H1 (cell line): ENCODE measurements around the gene PHYH. TPM values are rescaled to one million over a fixed set of nuclear protein-coding genes. Genes with fewer than 3 reads are reported as not detected.

ENCODE experiments used
- CTCF ChIA-PET: fragments of 300-600 bp; sonication (Branson Sonifier 250); formaldehyde crosslinking; loops from one replicate; lab custom pipeline; 2021; ENCODE audit not compliant: partially characterized antibody; lab: Charles Lee
- POLR2A ChIA-PET: fragments of 300-600 bp; sonication (Branson Sonifier 250); formaldehyde crosslinking; loops from one replicate; lab custom pipeline; 2021; ENCODE audit warnings: inconsistent platforms; ENCODE audit not compliant: partially characterized antibody; lab: Charles Lee
- DNase-seq, 2 experiments: peaks; one replicate each; pipeline versions ENCODE4 v3.0.0 to v3.0.0-alpha.2; 2010 to 2022; ENCODE audit warnings: low spot score in 2 of 2, low read depth in 1 of 2, mixed read lengths in 1 of 2
- FAIRE-seq: peaks from 2 replicates; lab custom pipeline; 2011; peaks lifted over from hg19 to GRCh38; lab: Jason Lieb, UNC
- H2AFZ ChIP-seq: 2 replicates; pipeline ENCODE4 v1.8.1; 2012; ENCODE audit warnings: low read length, inconsistent platforms
- H2AK5ac ChIP-seq: 2 replicates; pipeline ENCODE4 v1.6.1; 2013; ENCODE audit warnings: low read depth, low read length
- H2BK120ac ChIP-seq: replicated peaks from 2 replicates; pipeline ENCODE3; 2013; ENCODE audit warnings: low read depth, low read length, inconsistent platforms
- H2BK12ac ChIP-seq: 2 replicates; pipeline ENCODE4 v1.6.1; 2013; ENCODE audit warnings: low read depth, low read length
- H2BK15ac ChIP-seq: 2 replicates; pipeline ENCODE4 v1.6.1; 2013; ENCODE audit warnings: low read length
- H2BK20ac ChIP-seq: 2 replicates; pipeline ENCODE4 v1.6.1; 2013; ENCODE audit warnings: low read length
- H2BK5ac ChIP-seq: 2 replicates; pipeline ENCODE4 v1.6.1; 2013; ENCODE audit warnings: low read depth, low read length
- H3K14ac ChIP-seq: 2 replicates; pipeline ENCODE4 v1.6.1; 2013; ENCODE audit warnings: inconsistent platforms; ENCODE audit not compliant: insufficient read length
- H3K18ac ChIP-seq: 2 replicates; pipeline ENCODE4 v1.6.1; 2013; ENCODE audit warnings: low read length; ENCODE audit errors: extremely low read depth
- H3K23ac ChIP-seq: 2 replicates; pipeline ENCODE4 v1.6.1; 2013; ENCODE audit warnings: inconsistent platforms; ENCODE audit not compliant: insufficient read length
- H3K23me2 ChIP-seq: 2 replicates; pipeline ENCODE4 v1.6.1; 2013; ENCODE audit warnings: low read depth, low read length
- H3K27ac ChIP-seq: 2 replicates; pipeline ENCODE4 v1.6.1; 2011; ENCODE audit warnings: low read depth, low read length, inconsistent platforms
- H3K27me3 ChIP-seq, 4 experiments: replicated peaks in 1 of 4; 1 replicate in 1 of 4; 2 replicates in 3 of 4; pipeline versions ENCODE4 v1.6.1 to v1.8.1; 2011 to 2013; ENCODE audit warnings: low read length in 3 of 4, mild to moderate bottlenecking in 3 of 4, inconsistent platforms in 2 of 4, mixed read lengths in 2 of 4, moderate library complexity in 1 of 4; ENCODE audit not compliant: control insufficient read depth in 3 of 4, insufficient read depth in 3 of 4; ENCODE audit errors: extremely low read depth in 1 of 4
- H3K36me3 ChIP-seq, 4 experiments: 2 replicates each; pipeline versions ENCODE4 v1.6.1 to v1.8.1; 2011 to 2013; ENCODE audit warnings: mild to moderate bottlenecking in 4 of 4, low read length in 3 of 4, moderate library complexity in 2 of 4, control low read depth in 1 of 4, inconsistent platforms in 1 of 4; ENCODE audit not compliant: insufficient read depth in 4 of 4, control insufficient read depth in 2 of 4
- H3K4ac ChIP-seq: replicated peaks from 2 replicates; pipeline ENCODE3; 2013; ENCODE audit warnings: low read length, low read depth, mixed read lengths, inconsistent platforms; ENCODE audit not compliant: insufficient read length
- H3K4me1 ChIP-seq, 4 experiments: replicated peaks in 1 of 4; 1 replicate in 1 of 4; 2 replicates in 3 of 4; pipeline versions ENCODE4 v1.6.1 to v1.8.1; 2011 to 2013; ENCODE audit warnings: low read length in 3 of 4, inconsistent platforms in 2 of 4, mixed read lengths in 1 of 4; ENCODE audit not compliant: insufficient read depth in 4 of 4, control insufficient read depth in 3 of 4
- H3K4me2 ChIP-seq, 2 experiments: 2 replicates each; pipeline versions ENCODE4 v1.6.1 to v1.8.1; 2011 to 2013; ENCODE audit warnings: low read depth in 2 of 2, low read length in 2 of 2, control low read depth in 1 of 2, inconsistent platforms in 1 of 2, mild to moderate bottlenecking in 1 of 2; ENCODE audit not compliant: insufficient read depth in 1 of 2
- H3K4me3 ChIP-seq, 4 experiments: fragments of 200-600, 300-600 bp in 1 of 4; sonication (generic), shearing (Covaris generic), sonication (Bioruptor Twin) in 1 of 4; 2 replicates each; pipeline versions ENCODE4 v1.5.1 to v1.8.1; 2011 to 2016; ENCODE audit warnings: low read length in 4 of 4, low read depth in 3 of 4, control low read depth in 2 of 4, inconsistent platforms in 2 of 4, mild to moderate bottlenecking in 2 of 4, mixed read lengths in 1 of 4, moderate library complexity in 1 of 4; ENCODE audit not compliant: insufficient read depth in 2 of 4; ENCODE audit errors: extremely low read depth in 1 of 4
- H3K56ac ChIP-seq: replicated peaks from 2 replicates; pipeline ENCODE3; 2013; ENCODE audit warnings: low read depth, mild to moderate bottlenecking, mixed read lengths, low read length, inconsistent platforms; ENCODE audit not compliant: insufficient read length
- H3K79me1 ChIP-seq: 2 replicates; pipeline ENCODE4 v1.6.1; 2013; ENCODE audit warnings: low read depth, low read length, control low read depth
- H3K79me2 ChIP-seq, 2 experiments: 2 replicates each; pipeline versions ENCODE4 v1.6.1 to v1.8.1; 2012 to 2013; ENCODE audit warnings: low read length in 2 of 2, mild to moderate bottlenecking in 2 of 2, inconsistent platforms in 1 of 2; ENCODE audit not compliant: insufficient read depth in 2 of 2, control insufficient read depth in 1 of 2
- H3K9ac ChIP-seq, 4 experiments: replicated peaks in 1 of 4; 1 replicate in 1 of 4; 2 replicates in 3 of 4; pipeline versions ENCODE4 v1.6.1 to v1.8.1; 2011 to 2013; ENCODE audit warnings: low read depth in 3 of 4, low read length in 3 of 4, control low read depth in 2 of 4, mild to moderate bottlenecking in 2 of 4, moderate library complexity in 2 of 4, inconsistent platforms in 1 of 4; ENCODE audit errors: extremely low read depth in 1 of 4
- H3K9me3 ChIP-seq, 2 experiments: 2 replicates each; pipeline versions ENCODE4 v1.6.1 to v1.8.1; 2012 to 2013; ENCODE audit warnings: mild to moderate bottlenecking in 2 of 2, moderate library complexity in 2 of 2, control low read depth in 1 of 2, inconsistent platforms in 1 of 2, low read depth in 1 of 2, low read length in 1 of 2, mixed read lengths in 1 of 2; ENCODE audit not compliant: insufficient read depth in 2 of 2
- H4K20me1 ChIP-seq, 2 experiments: replicated peaks in 1 of 2; 2 replicates each; pipeline versions ENCODE3 to v1.8.1; 2011 to 2013; ENCODE audit warnings: inconsistent platforms in 2 of 2, low read length in 2 of 2, mild to moderate bottlenecking in 1 of 2; ENCODE audit not compliant: insufficient read depth in 2 of 2, control insufficient read depth in 1 of 2
- H4K5ac ChIP-seq: 2 replicates; pipeline ENCODE4 v1.6.1; 2013; ENCODE audit warnings: low read length, low read depth, mixed read lengths, inconsistent platforms; ENCODE audit not compliant: insufficient read length
- H4K8ac ChIP-seq: 2 replicates; pipeline ENCODE4 v1.8.0; 2013; ENCODE audit warnings: mild to moderate bottlenecking, moderate library complexity, low read length, inconsistent platforms; ENCODE audit not compliant: insufficient read depth; ENCODE audit errors: extremely low read depth
- H4K91ac ChIP-seq: replicated peaks from 2 replicates; pipeline ENCODE3; 2013; ENCODE audit warnings: low read length, mixed read lengths, inconsistent platforms; ENCODE audit not compliant: insufficient read length
- CHD1 ChIP-seq: IDR thresholded peaks from 2 replicates; pipeline ENCODE4 v1.6.1; 2012; ENCODE audit warnings: low read depth, low read length, improper control_type of control experiment
- FOSL1 ChIP-seq: IDR thresholded peaks from 2 replicates; pipeline ENCODE4 v1.6.1; 2011; ENCODE audit warnings: mild to moderate bottlenecking, low read depth, low read length, moderate library complexity; ENCODE audit not compliant: insufficient read depth
- KDM1A ChIP-seq: fragments of 200-600, 300-600 bp; sonication (generic); IDR thresholded peaks from 2 replicates; pipeline ENCODE4 v1.7.1; 2016; ENCODE audit warnings: mild to moderate bottlenecking, low read length, borderline replicate concordance
- RNF2 ChIP-seq: fragments of 200-900, 300-1000 bp; sonication (generic); IDR thresholded peaks from 2 replicates; pipeline ENCODE4 v1.7.1; 2016; ENCODE audit warnings: borderline replicate concordance, low read depth, mild to moderate bottlenecking, antibody characterized with exemption, low read length; ENCODE audit not compliant: poor library complexity, severe bottlenecking; ENCODE audit errors: missing control alignments
- SRF ChIP-seq: IDR thresholded peaks from 2 replicates; pipeline ENCODE4 v1.6.1; 2011; ENCODE audit warnings: mild to moderate bottlenecking, low read depth, low read length, moderate library complexity
- YY1 ChIP-seq: IDR thresholded peaks from 2 replicates; pipeline ENCODE4 v1.6.1; 2011; ENCODE audit warnings: low read depth, mild to moderate bottlenecking, low read length
- WGBS, 2 experiments: shearing (Covaris generic) in 1 of 2; methylation state at CpG; one replicate each; pipeline versions ENCODE4 v1.1.6 to v1.1.7; 2013 to 2015; ENCODE audit warnings: low lambda C conversion rate in 2 of 2, mixed read lengths in 2 of 2, inconsistent platforms in 1 of 2, low coverage in 1 of 2, missing lambda C conversion rate in 1 of 2; ENCODE audit not compliant: insufficient replicate concordance in 2 of 2, insufficient coverage in 1 of 2, insufficient read length in 1 of 2; ENCODE audit errors: extremely low coverage in 1 of 2, missing lambda C conversion rate in 1 of 2; 5-methylcytosine and 5-hydroxymethylcytosine counted together
- polyA plus RNA-seq, 7 experiments: library from polyadenylated mRNA; depleted of rRNA in 3 of 7; stranded (reverse) in 5 of 7; unstranded in 2 of 7; fragments of >200 nt in 5 of 7; fragments of 200-250 nt in 2 of 7; gene quantifications; 1 replicate in 5 of 7; 2 replicates in 1 of 7; 4 replicates in 1 of 7; pipeline versions ENCODE4 v1.2.1 to v1.2.3, GENCODE V29; 2011 to 2013; ENCODE audit warnings: missing spikeins in 2 of 7, mixed read lengths in 2 of 7
- total RNA-seq: library from RNA; stranded (reverse); fragmentation: NEBNext Ultra II Directional; extraction: Animal tissue kit (Norgen Biotek cat#: 25700); gene quantifications from 2 replicates; pipeline ENCODE4 v1.2.1, GENCODE V29; 2021
- TF ChIP-seq, protein P1 (sequence below): IDR thresholded peaks from 2 replicates; pipeline ENCODE4 v1.6.1; 2012; ENCODE audit warnings: inconsistent platforms

The PHYH gene
- total and polyA plus RNA-seq, 2 of the 8 experiments (the other 6 are each of a cell fraction or from before 2014, with no cell fraction given): 22.0 to 22.7 TPM

DNA sequence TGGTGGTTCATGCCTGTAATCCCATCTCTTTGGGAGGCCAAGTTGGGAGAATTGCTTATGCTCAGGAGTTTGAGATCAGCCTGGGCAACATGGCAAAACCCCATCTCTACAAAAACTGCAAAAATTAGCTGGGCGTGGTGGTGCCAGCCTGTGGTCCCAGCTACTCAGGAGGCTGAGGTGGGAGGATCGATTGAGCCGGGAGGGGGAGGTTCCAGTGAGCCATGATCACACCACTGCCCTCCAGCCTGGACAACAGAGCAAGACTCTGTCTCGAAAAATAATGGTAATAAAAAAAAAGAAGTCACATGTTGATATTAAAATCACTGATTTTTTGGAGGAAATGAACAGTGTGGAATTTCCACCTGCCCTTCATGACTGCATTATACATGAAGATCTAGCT is 15.8 kb downstream of the PHYH start:
- ChIA-PET POLR2A (interaction anchor here (1.0 kb wide), 1 partner anchor 80 kb away, joined by 3 read pairs; no protein-coding TSS in a partner anchor), CTCF (interaction anchor here (1.8 kb wide), 1 partner anchor 12 kb away, joined by 11 read pairs; no protein-coding TSS in a partner anchor)
- Histone ChIP-seq H3K4me1 (no peaks in the 10 kb centered on the region), H4K20me1 (no peaks in the 10 kb centered on the region), H4K8ac (no peak overlapping the region), H3K9me3 (no peaks in the 10 kb centered on the region), H2BK20ac (no peak overlapping the region), H3K14ac (no peak overlapping the region), H3K27ac (no peak overlapping the region), H3K18ac (no peak overlapping the region), H3K36me3 (peaks cover 0 to 9% (median 0%) of the 10 kb centered on the region in 4 experiments; a peak in 3 of 8 replicates), H2BK12ac (no peak overlapping the region), H3K79me1 (no peaks in the 10 kb centered on the region), H3K23ac (no peak overlapping the region), H3K27me3 (no peaks in the 10 kb centered on the region), H4K91ac (no peak overlapping the region), H2AK5ac (no peak overlapping the region), H3K4me3 (no peak overlapping the region), H2BK15ac (no peak overlapping the region), H2AFZ (no peak overlapping the region), H2BK120ac (no peak overlapping the region), H3K23me2 (no peaks in the 10 kb centered on the region), H3K4me2 (no peak overlapping the region), H2BK5ac (no peak overlapping the region), H3K56ac (no peak overlapping the region), H3K9ac (no peak overlapping the region), H3K79me2 (no peaks in the 10 kb centered on the region), H3K4ac (no peak overlapping the region), H4K5ac (no peak overlapping the region)
- 94% methylated on average over 4 of the region's 4 CpGs; no CpG with 5 or more reads in 1 of the 2 experiments for WGBS, 2 experiments
- TF ChIP-seq CHD1 (no peak), SRF (no peak), YY1 (no peak), RNF2 (no peak), KDM1A (no peak), FOSL1 (no peak)
- TF ChIP-seq, protein P1, sequence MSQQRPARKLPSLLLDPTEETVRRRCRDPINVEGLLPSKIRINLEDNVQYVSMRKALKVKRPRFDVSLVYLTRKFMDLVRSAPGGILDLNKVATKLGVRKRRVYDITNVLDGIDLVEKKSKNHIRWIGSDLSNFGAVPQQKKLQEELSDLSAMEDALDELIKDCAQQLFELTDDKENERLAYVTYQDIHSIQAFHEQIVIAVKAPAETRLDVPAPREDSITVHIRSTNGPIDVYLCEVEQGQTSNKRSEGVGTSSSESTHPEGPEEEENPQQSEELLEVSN: no peak
- no peak for DNase-seq
- no peak for FAIRE-seq
